Measurements from ENCODE around the gene PARD3.
"Not testable (repeated sequence)": the region's sequence is repeated elsewhere in the genome, so short reads cannot be mapped to it uniquely, and the experiment has no call there.

DNA sequence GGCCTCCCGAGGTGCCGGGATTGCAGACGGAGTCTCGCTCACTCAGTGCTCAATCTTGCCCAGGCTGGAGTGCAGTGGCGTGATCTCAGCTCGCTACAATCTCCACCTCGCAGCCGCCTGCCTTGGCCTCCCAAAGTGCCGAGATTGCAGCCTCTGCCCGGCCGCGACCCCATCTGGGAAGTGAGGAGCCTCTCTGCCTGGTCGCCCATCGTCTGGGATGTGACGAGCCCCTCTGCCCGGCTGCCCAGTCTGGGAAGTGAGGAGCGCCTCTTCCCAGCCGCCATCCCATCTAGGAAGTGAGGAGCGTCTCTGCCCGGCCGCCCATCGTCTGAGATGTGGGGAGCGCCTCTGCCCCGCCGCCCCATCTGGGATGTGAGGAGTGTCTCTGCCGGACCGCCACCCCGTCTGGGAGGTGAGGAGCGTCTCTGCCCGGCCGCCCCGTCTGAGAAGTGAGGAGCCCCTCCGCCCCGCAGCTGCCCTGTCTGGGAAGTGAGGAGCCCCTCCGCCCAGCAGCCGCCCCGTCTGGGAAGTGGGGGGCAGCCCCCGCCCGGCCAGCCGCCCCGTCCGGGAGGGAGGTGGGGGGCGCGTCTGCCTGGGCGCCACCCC lies 462.4 kb downstream of the PARD3 start:
- not testable (repeated sequence) for TF ChIP-seq SP1, FOXA1 (IDR thresholded peaks at IDR 0.05)
